Measurements from ENCODE around the gene LPP. TPM values are rescaled to one million over a fixed set of nuclear protein-coding genes. Genes with fewer than 3 reads are reported as not detected.

The LPP gene
- polyA plus RNA-seq, 1 donor (not counting 4 experiments of a cell fraction or from before 2014, with no cell fraction given) = 16.0 TPM

DNA sequence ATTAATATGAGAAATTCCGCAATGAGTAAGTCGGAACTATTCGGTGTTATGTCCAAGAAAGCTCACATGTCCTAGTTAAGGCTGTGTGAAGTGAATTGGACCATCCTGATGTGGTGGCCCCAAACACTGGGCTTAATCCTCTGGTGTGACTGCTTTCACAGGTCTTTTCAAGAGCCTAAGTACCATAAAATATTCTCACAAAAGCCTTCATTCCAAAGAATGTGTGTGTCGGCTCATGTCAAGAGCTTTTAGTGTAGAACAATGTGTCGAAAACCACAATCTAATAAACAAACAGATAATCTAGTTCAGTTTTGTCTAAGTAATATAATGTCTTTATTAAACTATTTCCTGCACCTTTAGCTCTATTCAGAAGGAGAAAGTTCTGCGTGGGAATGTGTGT, 311.4 kb downstream of the LPP start:
- no peaks in the 10 kb centered on the region for H3K79me2 ChIP-seq (ENCODE audit: control insufficient read depth, insufficient read depth, low read length)

DNA sequence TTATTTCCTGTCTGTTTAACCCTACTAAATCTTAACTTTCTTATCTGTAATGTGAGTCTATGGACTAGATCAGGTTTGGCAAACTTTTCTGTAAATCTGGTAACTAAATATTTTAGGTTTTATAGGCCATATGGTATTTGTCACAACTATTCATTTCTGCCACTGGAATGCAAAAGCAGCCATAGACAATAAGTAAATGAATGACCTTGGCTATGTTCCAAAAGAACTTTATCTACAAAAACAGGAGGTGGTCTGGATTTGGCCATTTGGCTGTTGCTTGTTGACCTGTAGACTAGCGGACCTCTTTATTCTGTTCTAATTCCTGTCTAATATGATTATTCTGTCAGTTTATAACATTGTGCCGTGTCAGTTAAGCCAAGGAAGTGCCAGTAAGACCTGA, 314.2 kb downstream of the LPP start:
- H3K27me3 ChIP-seq (ENCODE audit: control insufficient read depth, extremely low read depth, insufficient read depth, low read length) = no peaks in the 10 kb centered on the region
- no peaks in the 10 kb centered on the region for H3K9me1 ChIP-seq (ENCODE audit: control insufficient read depth, extremely low read depth, insufficient read depth, low read length)
- H3K9ac ChIP-seq (ENCODE audit: control insufficient read depth, extremely low read depth, insufficient read depth, low read length) = no peak overlapping the region
- no peak overlapping the region for H2AFZ ChIP-seq (ENCODE audit: control insufficient read depth, low read length)
- DNase-seq (ENCODE audit: low read depth, low spot score) = no peak
- H3K36me3 ChIP-seq (ENCODE audit: control insufficient read depth in 2 of 2, extremely low read depth in 1 of 2, insufficient read depth in 2 of 2, low read length in 2 of 2) = peaks cover 0 to 7% of the 10 kb centered on the region in 2 experiments
- dilution Hi-C loops (cut with MboI; ENCODE audit: extremely low pct_ligation_motif_present, low sequenced_read_pairs) = no loop called here
- H3K79me2 ChIP-seq (ENCODE audit: control insufficient read depth, insufficient read depth, low read length) = no peaks in the 10 kb centered on the region
- H3K4me2 ChIP-seq (ENCODE audit: control insufficient read depth, extremely low read depth, insufficient read depth, low read depth, low read length) = no peak overlapping the region
- no peak for TF ChIP-seq EZH2 (IDR thresholded peaks at IDR 0.05; ENCODE audit: low read length)
- no peak for TF ChIP-seq CTCF (optimal IDR thresholded peaks at IDR 0.05 in 1 of 3, IDR thresholded peaks at IDR 0.05 in 1 of 3, conservative IDR thresholded peaks at IDR 0.05 in 1 of 3; ENCODE audit: extremely low read depth in 1 of 3, insufficient read depth in 2 of 3, low read length in 3 of 3)
- FAIRE-seq = no peak
- no peak overlapping the region for H3K27ac ChIP-seq (ENCODE audit: control insufficient read depth, insufficient read depth, low read length)
- H3K4me1 ChIP-seq (ENCODE audit: control insufficient read depth, extremely low read depth, insufficient read depth, low read length) = peaks cover 4% of the 10 kb centered on the region
- H3K9me3 ChIP-seq (ENCODE audit: control insufficient read depth, low read depth, low read length) = no peaks in the 10 kb centered on the region
- no peaks in the 10 kb centered on the region for H4K20me1 ChIP-seq (ENCODE audit: control insufficient read depth, extremely low read depth, insufficient read depth, low read length)
- no peak overlapping the region for H3K4me3 ChIP-seq (ENCODE audit: control insufficient read depth in 2 of 3, extremely low read depth in 1 of 3, insufficient read depth in 2 of 3, low read depth in 1 of 3, low read length in 3 of 3)

More for the DNA sequence above, 311.4 kb downstream of the LPP start:
- H2AFZ ChIP-seq (ENCODE audit: control insufficient read depth, low read length) = no peak overlapping the region
- peaks cover 4% of the 10 kb centered on the region for H3K4me1 ChIP-seq (ENCODE audit: control insufficient read depth, extremely low read depth, insufficient read depth, low read length)
- H3K27ac ChIP-seq (ENCODE audit: control insufficient read depth, insufficient read depth, low read length) = no peak overlapping the region
- dilution Hi-C loops (cut with MboI; ENCODE audit: extremely low pct_ligation_motif_present, low sequenced_read_pairs) = no loop called here
- H3K4me2 ChIP-seq (ENCODE audit: control insufficient read depth, extremely low read depth, insufficient read depth, low read depth, low read length) = no peak overlapping the region
- no peak overlapping the region for H3K4me3 ChIP-seq (ENCODE audit: control insufficient read depth in 2 of 3, extremely low read depth in 1 of 3, insufficient read depth in 2 of 3, low read depth in 1 of 3, low read length in 3 of 3)
- FAIRE-seq = no peak
- no peaks in the 10 kb centered on the region for H3K9me1 ChIP-seq (ENCODE audit: control insufficient read depth, extremely low read depth, insufficient read depth, low read length)
- H3K36me3 ChIP-seq (ENCODE audit: control insufficient read depth in 2 of 2, extremely low read depth in 1 of 2, insufficient read depth in 2 of 2, low read length in 2 of 2) = peaks cover 0 to 4% of the 10 kb centered on the region in 2 experiments
- H3K9me3 ChIP-seq (ENCODE audit: control insufficient read depth, low read depth, low read length) = no peaks in the 10 kb centered on the region
- H3K27me3 ChIP-seq (ENCODE audit: control insufficient read depth, extremely low read depth, insufficient read depth, low read length) = no peaks in the 10 kb centered on the region
- no peak overlapping the region for H3K9ac ChIP-seq (ENCODE audit: control insufficient read depth, extremely low read depth, insufficient read depth, low read length)
- TF ChIP-seq EZH2 (IDR thresholded peaks at IDR 0.05; ENCODE audit: low read length) (no peak), CTCF (optimal IDR thresholded peaks at IDR 0.05 in 1 of 3, IDR thresholded peaks at IDR 0.05 in 1 of 3, conservative IDR thresholded peaks at IDR 0.05 in 1 of 3; ENCODE audit: extremely low read depth in 1 of 3, insufficient read depth in 2 of 3, low read length in 3 of 3) (no peak)
- DNase-seq (ENCODE audit: low read depth, low spot score) = no peak
- no peaks in the 10 kb centered on the region for H4K20me1 ChIP-seq (ENCODE audit: control insufficient read depth, extremely low read depth, insufficient read depth, low read length)

All from keratinocyte (primary cell).